Stimulated activated CD8-positive, alpha-beta memory T cell treated with anti-CD3 and anti-CD28 coated beads, Interleukin-2, amount 100 ng/mL, for 48 hours (primary cell): ENCODE results near the gene CROCC.
"Not testable (repeated sequence)": the region's sequence is repeated elsewhere in the genome, so short reads cannot be mapped to it uniquely, and the experiment has no call there.

ENCODE experiments used
- DNase-seq, 2 donors: peaks; one replicate each; pipeline ENCODE4 v3.0.0-alpha.2; 2020; ENCODE audit warnings: low read depth in 2 of 2

The CROCC gene

GRCh38 chr1:16895598-16896315 is 26.0 kb upstream of the CROCC start, which contains the start of gene RNU1-2:
Gene RNU1-2, plus strand, starts transcription at chr1:16895980.
- DNase-seq, result peak; percentile 57 to 76

- DNase-seq, result peak; percentile 46 to 59
Observed at GRCh38 chr1:16896316-16897055, 25.2 kb upstream of the CROCC start.

GRCh38 chr1:16897653-16898052 is 24.1 kb upstream of the CROCC start:
- not testable (repeated sequence) for DNase-seq

GRCh38 chr1:16898298-16898697 is 23.4 kb upstream of the CROCC start:
- DNase-seq, result not testable (repeated sequence)

GRCh38 chr1:16899020-16899419 is 22.7 kb upstream of the CROCC start:
- not testable (repeated sequence) for DNase-seq

GRCh38 chr1:16900751-16901150 is 21.0 kb upstream of the CROCC start:
- DNase-seq, result no peak

GRCh38 chr1:16901371-16901770 is 20.4 kb upstream of the CROCC start:
- not testable (repeated sequence) for DNase-seq

- no peak for DNase-seq
Observed at GRCh38 chr1:16903054-16903453, 18.7 kb upstream of the CROCC start.

- no peak for DNase-seq
Observed at GRCh38 chr1:16903458-16903796, 18.3 kb upstream of the CROCC start.

GRCh38 chr1:16904560-16905109 is 17.1 kb upstream of the CROCC start:
- peak; percentile 98 to 99 for DNase-seq

- peak in 1 of 2 donors; percentile 34 for DNase-seq
Observed at GRCh38 chr1:16905110-16905867, 16.4 kb upstream of the CROCC start.

GRCh38 chr1:16905868-16906702 is 15.6 kb upstream of the CROCC start:
- DNase-seq, result no peak

- DNase-seq, result no peak
Observed at GRCh38 chr1:16906873-16907272, 14.9 kb upstream of the CROCC start.

- DNase-seq, result no peak
Observed at GRCh38 chr1:16907870-16908758, 13.6 kb upstream of the CROCC start.

GRCh38 chr1:16911851-16912721 is 9.6 kb upstream of the CROCC start:
- DNase-seq, result not testable (repeated sequence)

GRCh38 chr1:16912742-16913141 is 9.0 kb upstream of the CROCC start:
- not testable (repeated sequence) for DNase-seq

- DNase-seq, result no peak
Observed at GRCh38 chr1:16913181-16913832, 8.4 kb upstream of the CROCC start.

GRCh38 chr1:16913833-16914662 is 7.7 kb upstream of the CROCC start:
- peak; percentile 95 to 96 for DNase-seq
